Thoracic aorta (tissue), 2 donors: ENCODE data around the gene WDR37. TPM values are rescaled to one million over a fixed set of nuclear protein-coding genes. Genes with fewer than 3 reads are reported as not detected.

Experiments
- ATAC-seq: fragments of 150-250 bp; one replicate; pipeline ENCODE4 v1.8.0; 2017; ENCODE audit warnings: low read depth; ENCODE audit not compliant: insufficient number of reproducible peaks, low FRiP score
- DNase-seq: peaks from one replicate; pipeline ENCODE4 v3.0.0-alpha.2; 2020; ENCODE audit warnings: low spot score
- H3K27ac ChIP-seq, 2 donors: fragments of 200-600 bp; sonication (generic); 1 replicate in 1 of 2; 2 replicates in 1 of 2; pipeline ENCODE4 v1.5.1; 2016; ENCODE audit warnings: mild to moderate bottlenecking in 2 of 2, moderate library complexity in 2 of 2
- H3K27me3 ChIP-seq: fragments of 200-600 bp; sonication (generic); replicated peaks from 2 replicates; pipeline ENCODE4 v1.6.0; 2016; ENCODE audit warnings: mild to moderate bottlenecking; ENCODE audit not compliant: insufficient read depth
- H3K36me3 ChIP-seq: fragments of 200-600 bp; sonication (generic); one replicate; pipeline ENCODE4 v1.5.1; 2016
- H3K4me1 ChIP-seq, 2 donors: fragments of 200-600 bp; sonication (generic); 1 replicate in 1 of 2; 2 replicates in 1 of 2; pipeline versions ENCODE4 v1.5.1 to v1.6.0; 2016; ENCODE audit warnings: low read depth in 2 of 2, mild to moderate bottlenecking in 1 of 2; ENCODE audit not compliant: control insufficient read depth in 1 of 2
- H3K4me3 ChIP-seq: fragments of 200-600 bp; sonication (generic); 2 replicates; pipeline ENCODE4 v1.5.1; 2016; ENCODE audit warnings: mild to moderate bottlenecking
- H3K9me3 ChIP-seq: fragments of 200-600 bp; sonication (generic); 2 replicates; pipeline ENCODE4 v1.5.1; 2016
- CTCF ChIP-seq: fragments of 200-600 bp; sonication (generic); IDR thresholded peaks from one replicate; pipeline ENCODE4 v1.5.1; 2019; ENCODE audit warnings: antibody characterized with exemption
- total RNA-seq, 2 donors: library from RNA; depleted of rRNA; stranded (reverse); fragments of >200 nt; gene quantifications; one replicate each; pipeline versions ENCODE4 v1.1.0 to v1.2.3, GENCODE V29; 2016

WDR37 gene
- total RNA-seq, 2 donors from 2014 or later = 18.3 to 24.6 TPM

- DNase-seq = no peak
- Histone ChIP-seq H3K27me3 (no peaks in the 10 kb centered on the region), H3K27ac (no peak overlapping the region), H3K4me1 (no peaks in the 10 kb centered on the region), H3K4me3 (no peak overlapping the region), H3K9me3 (no peaks in the 10 kb centered on the region), H3K36me3 (no peaks in the 10 kb centered on the region)
- ATAC-seq = no peak
- TF ChIP-seq CTCF = no peak
Observed at GRCh38 chr10:1174022-1174421, 117.8 kb downstream of the WDR37 start.

GRCh38 chr10:1175956-1176565 is 119.9 kb downstream of the WDR37 start:
- Histone ChIP-seq H3K36me3 (no peaks in the 10 kb centered on the region), H3K9me3 (no peaks in the 10 kb centered on the region), H3K27ac (no peak overlapping the region), H3K4me1 (no peaks in the 10 kb centered on the region), H3K27me3 (no peaks in the 10 kb centered on the region), H3K4me3 (no peak overlapping the region)
- DNase-seq = no peak
- TF ChIP-seq CTCF = no peak
- ATAC-seq = no peak

- DNase-seq = no peak
- no peak for ATAC-seq
- Histone ChIP-seq H3K27me3 (no peaks in the 10 kb centered on the region), H3K9me3 (no peaks in the 10 kb centered on the region), H3K4me1 (no peaks in the 10 kb centered on the region), H3K4me3 (no peak overlapping the region), H3K27ac (no peak overlapping the region), H3K36me3 (no peaks in the 10 kb centered on the region)
- no peak for TF ChIP-seq CTCF
Observed at GRCh38 chr10:1177936-1178335, 121.8 kb downstream of the WDR37 start.

GRCh38 chr10:1178506-1178905 is 122.3 kb downstream of the WDR37 start:
- Histone ChIP-seq H3K9me3 (no peaks in the 10 kb centered on the region), H3K4me1 (no peaks in the 10 kb centered on the region), H3K4me3 (no peak overlapping the region), H3K27ac (no peak overlapping the region), H3K36me3 (no peaks in the 10 kb centered on the region), H3K27me3 (no peaks in the 10 kb centered on the region)
- no peak for DNase-seq
- ATAC-seq = no peak
- no peak for TF ChIP-seq CTCF

GRCh38 chr10:1179346-1180070 is 123.3 kb downstream of the WDR37 start:
- DNase-seq (no peak), ATAC-seq (no peak)
- no peaks in the 10 kb centered on the region for H3K36me3 ChIP-seq
- H3K4me3 ChIP-seq = no peak overlapping the region
- no peaks in the 10 kb centered on the region for H3K27me3 ChIP-seq
- no peaks in the 10 kb centered on the region for H3K4me1 ChIP-seq
- H3K27ac ChIP-seq = no peak overlapping the region
- H3K9me3 ChIP-seq = no peaks in the 10 kb centered on the region
- no peak for TF ChIP-seq CTCF
